Measurements from ENCODE around the gene SLIT1.

DNA sequence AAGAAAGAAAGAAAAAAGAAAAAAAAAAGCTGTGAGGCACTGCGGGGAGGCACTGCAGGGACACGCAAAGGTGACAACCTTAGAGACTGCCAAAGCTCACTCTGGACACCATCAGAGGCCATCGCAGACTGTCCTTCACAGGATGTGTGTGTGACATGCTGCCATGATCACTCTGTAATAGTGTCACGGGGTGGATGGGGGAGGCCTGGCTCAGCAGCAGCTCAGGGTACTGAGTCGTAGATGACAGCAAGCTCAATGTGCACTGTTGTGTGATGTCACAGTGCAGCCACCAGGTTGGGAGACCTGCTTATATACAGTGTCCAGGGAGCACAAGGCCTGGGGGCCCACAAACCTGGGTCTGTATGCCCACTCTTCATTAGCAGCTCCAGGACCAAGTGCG, 83.3 kb downstream of the SLIT1 start:
- TF ChIP-seq, protein P1, sequence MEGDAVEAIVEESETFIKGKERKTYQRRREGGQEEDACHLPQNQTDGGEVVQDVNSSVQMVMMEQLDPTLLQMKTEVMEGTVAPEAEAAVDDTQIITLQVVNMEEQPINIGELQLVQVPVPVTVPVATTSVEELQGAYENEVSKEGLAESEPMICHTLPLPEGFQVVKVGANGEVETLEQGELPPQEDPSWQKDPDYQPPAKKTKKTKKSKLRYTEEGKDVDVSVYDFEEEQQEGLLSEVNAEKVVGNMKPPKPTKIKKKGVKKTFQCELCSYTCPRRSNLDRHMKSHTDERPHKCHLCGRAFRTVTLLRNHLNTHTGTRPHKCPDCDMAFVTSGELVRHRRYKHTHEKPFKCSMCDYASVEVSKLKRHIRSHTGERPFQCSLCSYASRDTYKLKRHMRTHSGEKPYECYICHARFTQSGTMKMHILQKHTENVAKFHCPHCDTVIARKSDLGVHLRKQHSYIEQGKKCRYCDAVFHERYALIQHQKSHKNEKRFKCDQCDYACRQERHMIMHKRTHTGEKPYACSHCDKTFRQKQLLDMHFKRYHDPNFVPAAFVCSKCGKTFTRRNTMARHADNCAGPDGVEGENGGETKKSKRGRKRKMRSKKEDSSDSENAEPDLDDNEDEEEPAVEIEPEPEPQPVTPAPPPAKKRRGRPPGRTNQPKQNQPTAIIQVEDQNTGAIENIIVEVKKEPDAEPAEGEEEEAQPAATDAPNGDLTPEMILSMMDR (IDR thresholded peaks at IDR 0.05): no peak
- TF ChIP-seq POLR2A (IDR thresholded peaks at IDR 0.05): no peak

All from adrenal gland (tissue), 5 donors.